ENCODE measurements around the gene SYN1. TPM values are rescaled to one million over a fixed set of nuclear protein-coding genes. Genes with fewer than 3 reads are reported as not detected.
"Not testable (repeated sequence)": the region's sequence is repeated elsewhere in the genome, so short reads cannot be mapped to it uniquely, and the experiment has no call there.

SYN1 gene
- not detected in 2 replicates for total RNA-seq (2014; rRNA removed; shearing (Covaris generic))
- 0.06 TPM in 1 of 2 replicates, not detected in the other for polyA plus RNA-seq (2015; cell fraction: cytosol; rRNA removed)
- polyA plus RNA-seq (2015; cell fraction: nucleus; rRNA removed) = 0.23 TPM in 1 of 2 replicates, not detected in the other

GRCh38 chrX:47619486-47620302 is at the start of gene SYN1:
Gene SYN1, minus strand, starts transcription at chrX:47619857. Its CDS starts 129 bp downstream, at chrX:47619728.
- DNase-seq (ENCODE audit: low read depth) = no peak

GRCh38 chrX:47665797-47666196 is 46.1 kb upstream of the SYN1 start:
- DNase-seq (ENCODE audit: low read depth) = not testable (repeated sequence)

- DNase-seq (ENCODE audit: low read depth) = no peak
Measured at GRCh38 chrX:47664737-47665136, 45.1 kb upstream of the SYN1 start.

- peak; percentile 85 for DNase-seq (ENCODE audit: low read depth)
Measured at GRCh38 chrX:47662144-47662657, 42.5 kb upstream of the SYN1 start.

- DNase-seq (ENCODE audit: low read depth) = no peak
Measured at GRCh38 chrX:47661539-47661938, 41.9 kb upstream of the SYN1 start.

GRCh38 chrX:47659421-47659726 is 39.7 kb upstream of the SYN1 start:
- DNase-seq (ENCODE audit: low read depth) = no peak

GRCh38 chrX:47658684-47659420 is 39.2 kb upstream of the SYN1 start, which contains the start of gene UXT:
Gene UXT, minus strand, starts transcription at chrX:47659180. Its CDS starts 253 bp downstream, at chrX:47658927.
- DNase-seq (ENCODE audit: low read depth) = peak; percentile 94

- no peak for DNase-seq (ENCODE audit: low read depth)
Measured at GRCh38 chrX:47658301-47658683, 38.6 kb upstream of the SYN1 start.

GRCh38 chrX:47651043-47651905 is 31.6 kb upstream of the SYN1 start:
- no peak for DNase-seq (ENCODE audit: low read depth)

GRCh38 chrX:47650164-47651042 is 30.7 kb upstream of the SYN1 start, which contains the start of gene ELK1:
Gene ELK1, minus strand, starts transcription at chrX:47650563. Its CDS starts 9,122 bp downstream, at chrX:47641441.
- DNase-seq (ENCODE audit: low read depth) = peak; percentile 98

GRCh38 chrX:47649781-47650163 is 30.1 kb upstream of the SYN1 start:
- no peak for DNase-seq (ENCODE audit: low read depth)

- no peak for DNase-seq (ENCODE audit: low read depth)
Measured at GRCh38 chrX:47649271-47649670, 29.6 kb upstream of the SYN1 start.

- no peak for DNase-seq (ENCODE audit: low read depth)
Measured at GRCh38 chrX:47648376-47648775, 28.7 kb upstream of the SYN1 start.

- no peak for DNase-seq (ENCODE audit: low read depth)
Measured at GRCh38 chrX:47646636-47647035, 27.0 kb upstream of the SYN1 start.

GRCh38 chrX:47645530-47645929 is 25.9 kb upstream of the SYN1 start:
- no peak for DNase-seq (ENCODE audit: low read depth)

- peak; percentile 10 for DNase-seq (ENCODE audit: low read depth)
Measured at GRCh38 chrX:47644557-47645091, 25.0 kb upstream of the SYN1 start.

- DNase-seq (ENCODE audit: low read depth) = no peak
Measured at GRCh38 chrX:47643926-47644325, 24.3 kb upstream of the SYN1 start.

- DNase-seq (ENCODE audit: low read depth) = no peak
Measured at GRCh38 chrX:47638816-47639215, 19.2 kb upstream of the SYN1 start.

- no peak for DNase-seq (ENCODE audit: low read depth)
Measured at GRCh38 chrX:47637546-47638195, 18.0 kb upstream of the SYN1 start.
